Kidney epithelial cell (primary cell): ENCODE measurements around the gene RPL11. TPM values are rescaled to one million over a fixed set of nuclear protein-coding genes. Genes with fewer than 3 reads are reported as not detected.

Experiments
- DNase-seq: peaks from one replicate; pipeline ENCODE4 v3.0.0-alpha.2; 2010; ENCODE audit warnings: low read depth
- H3K27me3 ChIP-seq: 2 replicates; pipeline ENCODE4 v1.6.0; 2011; ENCODE audit warnings: low read length; ENCODE audit not compliant: control insufficient read depth, insufficient read depth
- H3K36me3 ChIP-seq: 2 replicates; pipeline ENCODE4 v1.5.1; 2011; ENCODE audit warnings: low read length; ENCODE audit not compliant: control insufficient read depth, insufficient read depth
- H3K4me3 ChIP-seq: 2 replicates; pipeline ENCODE4 v1.5.1; 2011; ENCODE audit warnings: low read depth, mild to moderate bottlenecking, control low read depth, low read length
- CTCF ChIP-seq: IDR thresholded peaks from 2 replicates; pipeline ENCODE4 v1.5.1; 2011; ENCODE audit warnings: mild to moderate bottlenecking, moderate library complexity, low read length, control low read depth, inconsistent platforms; ENCODE audit not compliant: insufficient read depth, poor library complexity, severe bottlenecking
- total RNA-seq: library from RNA; depleted of rRNA; stranded (reverse); fragments of >200 nt; gene quantifications from 2 replicates; pipeline ENCODE4 v1.2.3, GENCODE V29; 2015

The RPL11 gene
- total RNA-seq, 1 donor from 2014 or later: 942 TPM

GRCh38 chr1:23661887-23662286 lies 29.7 kb upstream of the RPL11 start:
- Histone ChIP-seq H3K4me3 (no peak overlapping the region), H3K36me3 (no peaks in the 10 kb centered on the region), H3K27me3 (no peaks in the 10 kb centered on the region)
- TF ChIP-seq CTCF: no peak
- DNase-seq: no peak

GRCh38 chr1:23664837-23665795 lies 26.5 kb upstream of the RPL11 start:
- no peak for DNase-seq
- peak; percentile 36 for TF ChIP-seq CTCF
- Histone ChIP-seq H3K27me3 (no peaks in the 10 kb centered on the region), H3K4me3 (no peak overlapping the region), H3K36me3 (no peaks in the 10 kb centered on the region)

DNA sequence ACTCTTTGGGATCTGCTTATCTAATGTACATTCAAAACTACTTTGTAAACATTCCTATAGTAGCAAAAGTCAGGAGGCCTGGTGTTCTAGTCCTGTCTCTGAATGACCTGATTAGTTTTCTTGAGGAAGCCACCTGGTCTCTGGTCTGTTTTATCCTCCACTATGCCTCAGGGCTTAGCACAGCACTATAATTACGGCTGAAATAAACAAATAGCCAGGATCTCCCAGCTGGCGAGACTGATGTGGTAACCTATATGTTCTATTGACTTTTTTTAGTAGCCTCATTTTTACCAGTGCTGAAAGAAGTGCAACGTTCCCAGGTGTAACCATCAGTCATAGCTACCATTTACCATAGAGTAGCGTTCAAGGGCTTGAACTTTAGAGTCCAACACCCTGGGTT lies 24.2 kb upstream of the RPL11 start:
- H3K4me3 ChIP-seq: no peak overlapping the region
- no peaks in the 10 kb centered on the region for H3K36me3 ChIP-seq
- TF ChIP-seq CTCF: no peak
- no peak for DNase-seq
- no peaks in the 10 kb centered on the region for H3K27me3 ChIP-seq

DNA sequence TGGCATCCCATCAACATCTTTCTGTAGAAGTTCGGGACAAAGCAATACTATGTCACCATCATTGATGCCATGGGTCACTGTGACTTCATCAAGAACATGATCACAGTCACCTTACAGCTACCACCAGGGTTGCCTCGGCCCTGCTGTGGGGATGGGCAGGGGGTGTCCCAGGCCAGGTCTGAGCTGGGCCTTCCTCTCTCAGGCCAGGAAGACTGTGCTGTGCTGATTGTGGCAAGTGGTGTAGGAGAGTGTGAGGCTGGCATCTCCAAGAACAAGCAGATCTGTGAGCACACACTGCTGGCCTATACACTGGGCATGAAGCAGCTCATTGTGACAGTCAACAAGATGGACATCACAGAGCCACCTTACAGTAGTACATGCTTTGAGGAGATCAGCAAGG lies 20.9 kb upstream of the RPL11 start:
- DNase-seq: no peak
- Histone ChIP-seq H3K36me3 (no peaks in the 10 kb centered on the region), H3K4me3 (no peak overlapping the region), H3K27me3 (no peaks in the 10 kb centered on the region)
- no peak for TF ChIP-seq CTCF

DNA sequence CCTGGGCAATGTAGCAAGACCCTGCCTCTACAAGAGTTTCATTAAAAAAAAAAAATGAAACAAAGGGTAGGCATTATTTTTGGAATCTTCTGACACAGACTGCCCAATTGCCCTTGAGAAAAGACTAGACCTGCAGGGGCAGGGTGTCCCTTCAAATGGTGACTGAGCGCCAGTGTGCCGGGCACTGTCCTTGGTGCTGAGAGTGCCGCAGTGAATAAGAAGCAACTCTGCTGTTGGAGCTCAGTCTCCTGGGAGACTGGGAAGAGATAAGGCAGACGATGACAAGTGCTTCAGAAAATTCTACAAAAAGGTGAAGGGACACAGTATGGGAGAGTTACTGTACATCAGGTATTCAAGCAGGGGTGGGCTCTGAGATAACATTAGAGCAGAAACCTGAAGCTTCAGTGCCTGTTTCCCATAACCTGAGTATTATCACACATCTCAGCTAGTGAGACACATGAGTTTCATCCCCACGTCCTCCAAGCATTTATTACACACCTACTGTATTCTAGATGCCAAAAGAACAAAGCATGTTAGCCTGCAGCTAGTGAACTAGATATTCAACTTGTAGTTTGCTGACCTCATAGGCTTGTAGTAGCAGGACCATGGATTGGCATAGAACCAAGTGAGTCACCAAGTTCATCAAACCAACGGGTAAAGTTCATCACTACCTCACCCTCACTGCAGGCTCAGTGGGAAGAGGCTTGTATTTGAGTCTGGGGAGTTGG lies 18.4 kb upstream of the RPL11 start:
- Histone ChIP-seq H3K4me3 (no peak overlapping the region), H3K36me3 (no peaks in the 10 kb centered on the region), H3K27me3 (no peaks in the 10 kb centered on the region)
- DNase-seq: no peak
- no peak for TF ChIP-seq CTCF

GRCh38 chr1:23679815-23680214 lies 11.8 kb upstream of the RPL11 start:
- no peak for DNase-seq
- no peaks in the 10 kb centered on the region for H3K27me3 ChIP-seq
- TF ChIP-seq CTCF: no peak
- H3K36me3 ChIP-seq: no peaks in the 10 kb centered on the region
- H3K4me3 ChIP-seq: no peak overlapping the region
